SK-N-MC (cell line): ENCODE results near the gene TBC1D22A.

Experiments
- DNase-seq: peaks from one replicate; pipeline ENCODE4 v3.0.0-alpha.2; 2011; ENCODE audit warnings: low read depth, low spot score
- H3K27ac ChIP-seq: fragments of 200-600 bp; sonication (generic); 2 replicates; pipeline ENCODE4 v1.5.1; 2016; ENCODE audit warnings: mixed run types
- H3K36me3 ChIP-seq: fragments of 200-600 bp; sonication (generic); 2 replicates; pipeline ENCODE4 v1.6.1; 2017; ENCODE audit warnings: antibody characterized with exemption, low read length, mixed read lengths; ENCODE audit not compliant: insufficient read depth
- H3K4me3 ChIP-seq: fragments of 200-600 bp; sonication (generic); 2 replicates; pipeline ENCODE4 v1.5.1; 2016
- H3K9ac ChIP-seq: fragments of 200-600 bp; sonication (generic); 2 replicates; pipeline ENCODE4 v1.8.0; 2017; ENCODE audit warnings: mixed run types, mixed read lengths; ENCODE audit not compliant: insufficient read length
- H3K9me3 ChIP-seq: fragments of 200-600 bp; sonication (generic); 2 replicates; pipeline ENCODE4 v1.6.1; 2017; ENCODE audit warnings: low read depth, mild to moderate bottlenecking, antibody characterized with exemption, low read length, moderate library complexity, mixed read lengths
- EZH2 ChIP-seq: fragments of 200-600 bp; sonication (generic); IDR thresholded peaks from one replicate; pipeline ENCODE4 v1.6.1; 2017; ENCODE audit warnings: antibody characterized with exemption
- FOXP2 ChIP-seq: optimal IDR thresholded peaks from 2 replicates; pipeline ENCODE3; 2011; ENCODE audit warnings: mild to moderate bottlenecking, moderate library complexity; ENCODE audit not compliant: insufficient read depth; ENCODE audit errors: extremely low read length, control extremely low read depth
- POLR2AphosphoS5 ChIP-seq: IDR thresholded peaks from 2 replicates; pipeline ENCODE4 v1.6.1; 2012; ENCODE audit warnings: mild to moderate bottlenecking, low read depth, low read length, borderline replicate concordance

Gene TBC1D22A

DNA sequence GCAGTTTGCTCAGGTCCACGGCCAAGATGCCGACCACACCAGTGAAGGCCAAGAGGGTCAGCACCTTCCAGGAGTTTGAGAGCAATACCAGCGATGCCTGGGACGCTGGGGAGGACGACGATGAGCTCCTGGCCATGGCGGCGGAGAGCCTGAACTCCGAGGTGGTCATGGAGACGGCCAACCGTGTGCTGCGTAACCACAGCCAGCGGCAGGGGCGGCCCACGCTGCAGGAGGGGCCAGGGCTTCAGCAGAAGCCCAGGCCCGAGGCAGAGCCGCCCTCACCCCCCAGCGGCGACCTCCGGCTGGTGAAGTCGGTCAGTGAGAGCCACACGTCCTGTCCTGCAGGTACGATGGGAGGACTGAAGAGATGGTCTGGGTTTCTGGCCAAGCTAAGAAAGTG, 31.0 kb downstream of the TBC1D22A start:
- no peak overlapping the region for H3K27ac ChIP-seq
- no peak overlapping the region for H3K4me3 ChIP-seq
- H3K36me3 ChIP-seq, result no peaks in the 10 kb centered on the region; the same call in 1 of the 2 replicates
- DNase-seq, result no peak
- no peak overlapping the region for H3K9ac ChIP-seq
- TF ChIP-seq EZH2 (no peak), FOXP2 (no peak), POLR2AphosphoS5 (no peak)
- H3K9me3 ChIP-seq, result no peaks in the 10 kb centered on the region

DNA sequence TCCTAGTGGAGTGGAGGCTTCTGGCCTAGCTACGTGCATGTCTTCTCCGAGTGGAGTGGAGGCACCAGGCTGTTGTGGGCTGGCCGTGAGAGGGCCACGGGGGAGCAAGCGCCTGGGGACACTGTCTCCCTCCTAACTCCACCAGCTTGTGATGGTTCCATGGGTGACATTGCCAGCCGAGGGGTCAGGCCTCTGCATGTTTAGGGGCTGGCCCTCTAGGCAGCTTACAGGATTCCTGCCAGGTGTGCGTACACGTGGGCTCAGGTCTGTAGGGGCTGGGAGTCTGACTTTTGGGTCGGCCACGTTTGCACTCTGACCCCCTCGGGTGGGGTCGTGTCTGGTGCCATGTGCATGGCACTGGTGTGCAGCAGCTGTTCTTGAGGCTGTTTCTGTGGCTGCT, 31.6 kb downstream of the TBC1D22A start:
- TF ChIP-seq FOXP2, result no peak
- TF ChIP-seq POLR2AphosphoS5, result no peak
- TF ChIP-seq EZH2, result no peak
- Histone ChIP-seq H3K9me3 (no peaks in the 10 kb centered on the region), H3K27ac (no peak overlapping the region), H3K9ac (no peak overlapping the region), H3K4me3 (no peak overlapping the region), H3K36me3 (peaks cover 2% of the 10 kb centered on the region; the same call in 1 of the 2 replicates)
- no peak for DNase-seq

DNA sequence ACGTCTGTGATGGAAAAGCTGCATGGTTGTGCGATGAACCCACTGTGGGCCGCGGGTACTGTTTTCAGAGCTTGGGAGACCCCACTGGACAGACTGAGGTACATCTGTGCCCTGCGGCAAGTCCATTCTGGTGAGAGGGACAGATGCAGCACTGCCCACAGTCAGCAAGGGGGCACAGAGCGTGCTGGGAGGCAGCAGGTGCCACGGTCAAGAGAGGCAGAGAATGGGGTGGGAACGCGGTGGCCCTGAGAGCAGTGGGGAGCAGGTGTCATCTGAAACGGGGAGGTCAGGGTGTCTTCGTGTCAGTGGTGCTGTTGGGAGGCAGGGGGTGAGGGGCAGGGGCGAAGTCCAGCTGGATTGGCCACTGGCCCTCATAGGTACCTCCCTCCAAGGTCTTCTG, 32.0 kb downstream of the TBC1D22A start:
- H3K4me3 ChIP-seq, result no peak overlapping the region
- H3K9ac ChIP-seq, result no peak overlapping the region
- no peak for TF ChIP-seq POLR2AphosphoS5
- no peak for TF ChIP-seq FOXP2
- no peak for TF ChIP-seq EZH2
- no peaks in the 10 kb centered on the region for H3K9me3 ChIP-seq
- DNase-seq, result no peak
- H3K36me3 ChIP-seq, result peaks cover 5% of the 10 kb centered on the region; the same call in 1 of the 2 replicates
- no peak overlapping the region for H3K27ac ChIP-seq

GRCh38 chr22:46795140-46795539, 32.7 kb downstream of the TBC1D22A start:
- H3K27ac ChIP-seq, result no peak overlapping the region
- no peaks in the 10 kb centered on the region for H3K9me3 ChIP-seq
- no peak for DNase-seq
- TF ChIP-seq FOXP2 (no peak), POLR2AphosphoS5 (no peak), EZH2 (no peak)
- no peak overlapping the region for H3K9ac ChIP-seq
- no peak overlapping the region for H3K4me3 ChIP-seq
- peaks cover 10% of the 10 kb centered on the region; the same call in 1 of the 2 replicates for H3K36me3 ChIP-seq

- H3K9me3 ChIP-seq, result no peaks in the 10 kb centered on the region
- TF ChIP-seq EZH2 (no peak), FOXP2 (no peak), POLR2AphosphoS5 (no peak)
- no peak overlapping the region for H3K9ac ChIP-seq
- H3K4me3 ChIP-seq, result no peak overlapping the region
- H3K36me3 ChIP-seq, result peaks cover 13% of the 10 kb centered on the region; the same call in 1 of the 2 replicates
- no peak for DNase-seq
- no peak overlapping the region for H3K27ac ChIP-seq
Observed at GRCh38 chr22:46795845-46796565, 33.6 kb downstream of the TBC1D22A start.

GRCh38 chr22:46796566-46797195, 34.2 kb downstream of the TBC1D22A start:
- DNase-seq, result no peak
- Histone ChIP-seq H3K4me3 (no peak overlapping the region), H3K36me3 (peaks cover 13% of the 10 kb centered on the region; the same call in 1 of the 2 replicates), H3K27ac (no peak overlapping the region), H3K9me3 (no peaks in the 10 kb centered on the region), H3K9ac (no peak overlapping the region)
- TF ChIP-seq EZH2 (no peak), POLR2AphosphoS5 (no peak), FOXP2 (no peak)

DNA sequence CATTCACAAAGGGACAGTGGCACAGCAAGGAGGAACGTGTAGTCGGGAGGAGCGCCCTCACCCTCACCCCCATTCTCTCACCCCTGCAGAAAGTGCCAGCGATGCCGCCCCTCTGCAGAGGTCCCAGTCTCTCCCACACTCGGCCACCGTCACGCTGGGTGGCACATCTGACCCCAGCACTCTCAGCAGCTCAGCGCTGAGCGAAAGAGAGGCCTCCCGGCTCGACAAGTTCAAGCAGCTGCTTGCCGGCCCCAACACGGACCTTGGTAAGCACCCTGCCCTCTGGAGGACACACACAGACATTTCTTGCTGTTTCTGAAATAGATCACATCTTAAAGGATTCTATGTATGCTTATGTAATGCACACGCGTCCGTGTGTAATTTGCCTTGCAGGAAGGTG, 34.9 kb downstream of the TBC1D22A start:
- Histone ChIP-seq H3K36me3 (peaks cover 13% of the 10 kb centered on the region; the same call in 1 of the 2 replicates), H3K9ac (no peak overlapping the region), H3K4me3 (no peak overlapping the region), H3K9me3 (no peaks in the 10 kb centered on the region), H3K27ac (no peak overlapping the region)
- no peak for DNase-seq
- no peak for TF ChIP-seq FOXP2
- no peak for TF ChIP-seq POLR2AphosphoS5
- TF ChIP-seq EZH2, result no peak

DNA sequence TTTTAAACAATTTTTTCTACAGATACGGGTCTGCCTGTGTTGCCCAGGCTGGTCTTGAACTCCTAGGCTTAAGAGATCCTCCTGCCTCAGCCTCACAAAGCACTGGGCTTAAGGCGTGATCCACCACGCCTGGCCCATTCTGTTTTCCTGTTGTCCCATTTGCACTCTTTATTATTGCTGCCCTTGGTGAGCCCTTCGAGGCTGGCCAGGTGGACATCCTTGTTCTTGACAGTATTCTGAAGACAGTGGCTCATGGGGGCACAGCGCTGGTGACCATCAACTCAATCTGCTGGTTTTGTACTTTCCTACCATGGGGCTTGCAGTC, 35.6 kb downstream of the TBC1D22A start:
- Histone ChIP-seq H3K9me3 (no peaks in the 10 kb centered on the region), H3K27ac (no peak overlapping the region), H3K36me3 (peaks cover 13% of the 10 kb centered on the region; the same call in 1 of the 2 replicates), H3K9ac (no peak overlapping the region), H3K4me3 (no peak overlapping the region)
- TF ChIP-seq FOXP2 (no peak), POLR2AphosphoS5 (no peak), EZH2 (no peak)
- no peak for DNase-seq
